OCI-LY7 (cell line): Measurements from ENCODE around the gene STAMBP. TPM values are rescaled to one million over a fixed set of nuclear protein-coding genes. Genes with fewer than 3 reads are reported as not detected.

ENCODE experiments used
- BruUV-seq: library from RNA; stranded (reverse); fragments of 400-500 nt; replicated peaks from 2 replicates; lab custom pipeline; 2021; lab: Mats Ljungman, UMichigan
- CTCF ChIA-PET: fragments of 300-600 bp; sonication (Branson Sonifier 250); formaldehyde crosslinking; loops from one replicate; lab custom pipeline; 2022; ENCODE audit warnings: antibody characterized with exemption; ENCODE audit not compliant: unreplicated experiment; lab: Charles Lee
- POLR2A ChIA-PET: fragments of 300-600 bp; sonication (Branson Sonifier 250); formaldehyde crosslinking; loops from one replicate; lab custom pipeline; 2022; ENCODE audit warnings: antibody characterized with exemption; lab: Charles Lee
- DNase-seq: peaks from one replicate; pipeline ENCODE4 v3.0.0-alpha.2; 2015; ENCODE audit warnings: low spot score
- H2AFZ ChIP-seq: fragments of 200-600 bp; sonication (generic), shearing (Covaris generic); 2 replicates; pipeline ENCODE4 v1.6.1; 2014; ENCODE audit warnings: mild to moderate bottlenecking, antibody characterized with exemption, low read length, moderate library complexity
- H3K27ac ChIP-seq: fragments of 200-600 bp; sonication (generic); 2 replicates; pipeline ENCODE4 v1.5.1; 2014; ENCODE audit warnings: mixed run types, low read depth, mild to moderate bottlenecking, moderate library complexity, low read length, inconsistent platforms; ENCODE audit not compliant: poor library complexity, severe bottlenecking
- H3K36me3 ChIP-seq: fragments of 200-600 bp; sonication (generic); 2 replicates; pipeline ENCODE4 v1.6.1; 2014; ENCODE audit warnings: mild to moderate bottlenecking, antibody characterized with exemption, low read length, moderate library complexity, mixed read lengths; ENCODE audit not compliant: insufficient read depth
- H3K4me1 ChIP-seq: fragments of 200-600 bp; sonication (generic); 2 replicates; pipeline ENCODE4 v1.5.1; 2014; ENCODE audit warnings: mild to moderate bottlenecking, low read length; ENCODE audit not compliant: insufficient read depth, poor library complexity, severe bottlenecking
- H3K4me2 ChIP-seq: fragments of 200-600 bp; sonication (generic); 2 replicates; pipeline ENCODE4 v1.6.1; 2014; ENCODE audit warnings: mild to moderate bottlenecking, low read length
- H3K4me3 ChIP-seq: fragments of 200-600 bp; sonication (generic); 2 replicates; pipeline ENCODE4 v1.5.1; 2014; ENCODE audit warnings: mild to moderate bottlenecking, low read depth, low read length; ENCODE audit not compliant: poor library complexity, severe bottlenecking
- H3K79me2 ChIP-seq: fragments of 200-600 bp; sonication (generic); 2 replicates; pipeline ENCODE4 v1.6.1; 2016; ENCODE audit warnings: low read depth, mild to moderate bottlenecking, low read length, moderate library complexity, mixed read lengths; ENCODE audit not compliant: insufficient read depth
- H3K9me2 ChIP-seq: fragments of 200-600 bp; sonication (generic); 2 replicates; pipeline ENCODE4 v1.6.1; 2016; ENCODE audit warnings: mild to moderate bottlenecking, low read length, mixed read lengths; ENCODE audit not compliant: insufficient read depth
- H3K9me3 ChIP-seq: fragments of 200-600 bp; sonication (generic); 2 replicates; pipeline ENCODE4 v1.6.1; 2014; ENCODE audit warnings: mild to moderate bottlenecking, mixed run types, low read length, mixed read lengths
- H4K20me1 ChIP-seq: fragments of 200-600 bp; sonication (generic); 2 replicates; pipeline ENCODE4 v1.6.1; 2014; ENCODE audit warnings: mild to moderate bottlenecking, antibody characterized with exemption, low read length, moderate library complexity, mixed read lengths; ENCODE audit not compliant: insufficient read depth
- EZH2phosphoT487 ChIP-seq: fragments of 200-600 bp; sonication (generic); IDR thresholded peaks from 2 replicates; pipeline ENCODE4 v1.6.1; 2018; ENCODE audit warnings: low read depth, borderline replicate concordance, mild to moderate bottlenecking, mixed run types, antibody characterized with exemption, low read length, moderate library complexity, mixed read lengths
- intact Hi-C: fragments of 100-400 bp; cut with micrococcal nuclease; formaldehyde crosslinking; loops from one replicate; pipeline ENCODE4 v1.10.0; 2022; ENCODE audit not compliant: unreplicated experiment
- total RNA-seq, 2 experiments: library from RNA; depleted of rRNA in 1 of 2; stranded (reverse); fragments of >200 nt in 1 of 2; shearing (Covaris generic) in 1 of 2; gene quantifications; 2 replicates each; pipeline ENCODE4 v1.2.3, GENCODE V29; 2014 to 2022
- TF ChIP-seq, protein P1 (sequence below): fragments of 200-600 bp; sonication (generic); conservative IDR thresholded peaks from 2 replicates; pipeline ENCODE4 v1.5.1; 2014; ENCODE audit warnings: mild to moderate bottlenecking, antibody characterized with exemption, low read length, moderate library complexity, mixed read lengths

Gene STAMBP
- total RNA-seq, 2 experiments from 2014 or later = 27.2 to 43.7 TPM

DNA sequence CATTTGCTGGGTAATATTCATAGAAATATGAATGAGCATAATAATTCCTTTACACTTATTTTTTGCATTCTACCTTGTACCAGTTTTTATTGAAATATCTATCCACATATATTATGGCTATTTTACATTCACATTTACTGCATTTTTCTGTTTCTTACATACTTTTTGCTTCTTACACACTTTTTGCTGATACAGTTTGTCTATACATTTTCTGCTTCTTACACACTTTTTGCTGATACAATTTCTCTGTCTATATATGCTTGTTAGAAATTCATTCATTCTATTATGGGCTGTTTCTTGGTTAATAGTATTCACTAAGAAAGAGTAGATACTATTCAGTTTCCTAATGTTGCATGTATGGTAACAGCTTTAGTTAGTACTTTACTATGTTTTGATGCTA lies 16.9 kb upstream of the STAMBP start:
- no peaks in the 10 kb centered on the region for H3K9me3 ChIP-seq
- intact Hi-C loops = no loop called here
- H4K20me1 ChIP-seq = no peaks in the 10 kb centered on the region
- no peaks in the 10 kb centered on the region for H3K4me1 ChIP-seq
- no peaks in the 10 kb centered on the region for H3K36me3 ChIP-seq
- no peak overlapping the region for H2AFZ ChIP-seq
- H3K4me3 ChIP-seq = no peak overlapping the region
- CTCF ChIA-PET = no interaction called here
- H3K27ac ChIP-seq = no peak overlapping the region
- DNase-seq = no peak
- POLR2A ChIA-PET = interaction anchor here (0.6 to 1.3 kb wide), 4 partner anchors 15 to 100 kb away, joined by 3 to 5 read pairs (median 4); partner anchors contain the start of gene STAMBP
- H3K79me2 ChIP-seq = no peaks in the 10 kb centered on the region
- BruUV-seq = no TSS peak
- H3K9me2 ChIP-seq = no peaks in the 10 kb centered on the region
- no peak overlapping the region for H3K4me2 ChIP-seq
- TF ChIP-seq EZH2phosphoT487 = no peak
- TF ChIP-seq, protein P1, sequence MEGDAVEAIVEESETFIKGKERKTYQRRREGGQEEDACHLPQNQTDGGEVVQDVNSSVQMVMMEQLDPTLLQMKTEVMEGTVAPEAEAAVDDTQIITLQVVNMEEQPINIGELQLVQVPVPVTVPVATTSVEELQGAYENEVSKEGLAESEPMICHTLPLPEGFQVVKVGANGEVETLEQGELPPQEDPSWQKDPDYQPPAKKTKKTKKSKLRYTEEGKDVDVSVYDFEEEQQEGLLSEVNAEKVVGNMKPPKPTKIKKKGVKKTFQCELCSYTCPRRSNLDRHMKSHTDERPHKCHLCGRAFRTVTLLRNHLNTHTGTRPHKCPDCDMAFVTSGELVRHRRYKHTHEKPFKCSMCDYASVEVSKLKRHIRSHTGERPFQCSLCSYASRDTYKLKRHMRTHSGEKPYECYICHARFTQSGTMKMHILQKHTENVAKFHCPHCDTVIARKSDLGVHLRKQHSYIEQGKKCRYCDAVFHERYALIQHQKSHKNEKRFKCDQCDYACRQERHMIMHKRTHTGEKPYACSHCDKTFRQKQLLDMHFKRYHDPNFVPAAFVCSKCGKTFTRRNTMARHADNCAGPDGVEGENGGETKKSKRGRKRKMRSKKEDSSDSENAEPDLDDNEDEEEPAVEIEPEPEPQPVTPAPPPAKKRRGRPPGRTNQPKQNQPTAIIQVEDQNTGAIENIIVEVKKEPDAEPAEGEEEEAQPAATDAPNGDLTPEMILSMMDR = no peak

DNA sequence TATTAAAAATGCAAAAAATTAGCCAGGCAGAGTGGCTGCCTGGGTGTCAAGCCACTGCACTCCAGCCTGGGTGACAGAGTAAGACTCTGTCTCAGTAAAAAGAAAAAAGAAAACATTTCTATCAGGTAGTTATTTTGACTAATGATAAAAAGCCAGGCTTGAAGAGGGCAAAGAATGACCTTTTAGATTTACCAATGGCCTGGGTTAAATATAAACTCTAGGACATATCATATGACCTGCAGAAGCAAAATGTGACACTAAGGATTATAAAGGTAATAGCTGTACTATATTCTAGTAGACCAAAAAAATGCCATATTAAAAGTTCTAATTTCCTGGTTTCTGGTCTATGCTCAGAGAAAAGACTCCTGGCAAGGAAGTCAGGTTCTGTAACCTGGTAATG lies 16.1 kb upstream of the STAMBP start:
- no peak for DNase-seq
- TF ChIP-seq EZH2phosphoT487 = no peak
- TF ChIP-seq, protein P1 = no peak
- ChIA-PET CTCF (no interaction called here), POLR2A (interaction anchor here (0.7 to 1.3 kb wide), 3 partner anchors 14 to 58 kb away, joined by 3 to 5 read pairs (median 5); partner anchors contain the start of gene STAMBP)
- Histone ChIP-seq H3K27ac (no peak overlapping the region), H3K9me2 (no peaks in the 10 kb centered on the region), H4K20me1 (no peaks in the 10 kb centered on the region), H3K4me3 (no peak overlapping the region), H3K36me3 (no peaks in the 10 kb centered on the region), H3K4me1 (no peaks in the 10 kb centered on the region), H3K4me2 (no peak overlapping the region), H2AFZ (no peak overlapping the region), H3K9me3 (no peaks in the 10 kb centered on the region), H3K79me2 (no peaks in the 10 kb centered on the region)
- no TSS peak for BruUV-seq
- intact Hi-C loops = no loop called here

DNA sequence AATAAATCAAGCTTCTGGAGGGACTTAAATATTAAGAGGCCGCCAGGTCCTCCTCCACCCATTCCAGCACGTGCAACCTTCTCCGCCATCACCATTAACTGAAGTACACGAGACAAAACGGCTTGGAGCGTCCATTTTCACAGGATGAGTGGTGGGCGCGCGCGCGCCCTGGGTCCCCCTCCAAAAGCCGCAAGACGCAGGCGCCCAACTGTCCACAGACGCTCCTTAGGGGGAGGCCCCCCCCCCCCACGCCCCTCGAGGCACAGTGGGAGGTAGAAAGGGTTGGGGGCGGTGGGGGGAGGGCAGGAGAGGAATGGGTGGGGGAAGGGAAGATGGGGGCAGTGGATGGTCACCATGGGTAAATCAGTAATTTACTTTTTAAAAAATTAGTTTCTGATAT lies 10.5 kb upstream of the STAMBP start:
- H3K4me3 ChIP-seq = no peak overlapping the region
- H3K4me1 ChIP-seq = peaks cover 16% of the 10 kb centered on the region
- no peaks in the 10 kb centered on the region for H3K36me3 ChIP-seq
- H3K4me2 ChIP-seq = no peak overlapping the region
- no peak for DNase-seq
- H3K27ac ChIP-seq = no peak overlapping the region
- no peak overlapping the region for H2AFZ ChIP-seq
- no TSS peak for BruUV-seq
- POLR2A ChIA-PET = no interaction called here
- H4K20me1 ChIP-seq = no peaks in the 10 kb centered on the region
- no peaks in the 10 kb centered on the region for H3K79me2 ChIP-seq
- CTCF ChIA-PET = no interaction called here
- no peaks in the 10 kb centered on the region for H3K9me2 ChIP-seq
- intact Hi-C loops = no loop called here
- no peaks in the 10 kb centered on the region for H3K9me3 ChIP-seq
- no peak for TF ChIP-seq EZH2phosphoT487
- TF ChIP-seq, protein P1 = no peak
